Measurements from ENCODE around the gene NAT8L. TPM values are rescaled to one million over a fixed set of nuclear protein-coding genes. Genes with fewer than 3 reads are reported as not detected.

NAT8L gene
- total and polyA plus RNA-seq, 2 donors (not counting 1 experiment from before 2014, with no cell fraction given) = 0.03 to 0.25 TPM

DNA sequence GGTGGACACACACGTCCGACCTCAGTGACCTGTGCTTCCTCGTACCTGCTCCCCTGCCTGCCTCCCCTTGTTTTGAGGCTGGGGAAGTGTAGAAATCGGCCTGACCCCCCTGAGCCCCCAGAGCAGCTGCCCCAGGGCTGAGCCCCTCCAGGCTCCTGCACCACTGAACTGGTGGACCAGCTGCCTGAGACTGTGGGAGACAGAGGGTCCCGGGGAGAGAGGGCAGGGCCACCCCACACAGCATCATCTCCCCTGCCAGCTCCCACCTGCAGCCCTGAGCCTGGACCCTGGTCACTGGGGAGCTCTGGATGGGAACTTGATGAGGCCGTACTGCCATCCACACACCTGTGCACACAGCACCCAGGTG is 15.0 kb upstream of the NAT8L start:
- CTCF ChIA-PET = no interaction called here
- H3K9me3 ChIP-seq (ENCODE audit: control extremely low read depth in 1 of 3, control insufficient read depth in 2 of 3, insufficient read depth in 1 of 3, low read length in 2 of 3) = peaks cover 0 to 15% (median 0%) of the 10 kb centered on the region in 3 donors
- H3K4me3 ChIP-seq (ENCODE audit: control extremely low read depth in 1 of 5, extremely low read depth in 1 of 5, insufficient read depth in 1 of 5, low read depth in 2 of 5, low read length in 4 of 5) = no peak overlapping the region
- H3K27me3 ChIP-seq (replicated peaks in 1 of 4; ENCODE audit: control extremely low read depth in 1 of 4, control insufficient read depth in 3 of 4, insufficient read depth in 4 of 4, low read length in 3 of 4) = peaks cover 0 to 36% (median 4%) of the 10 kb centered on the region in 4 experiments
- no peak for DNase-seq
- ATAC-seq (ENCODE audit: low read depth) = no peak
- no peak overlapping the region for H3K9ac ChIP-seq (ENCODE audit: low read length)
- POLR2A ChIA-PET = no interaction called here
- 88% methylated on average over 6 of the region's 6 CpGs for WGBS (ENCODE audit: insufficient coverage)
- no peak overlapping the region for H2AFZ ChIP-seq (ENCODE audit: insufficient read depth, low read depth, low read length, poor library complexity, severe bottlenecking)
- intact Hi-C loops (cut with micrococcal nuclease) = no loop called here
- no peak overlapping the region for H3K27ac ChIP-seq (ENCODE audit: low read length in 2 of 2)
- H3K4me2 ChIP-seq (replicated peaks; ENCODE audit: low read depth, low read length, poor library complexity, severe bottlenecking) = no peak overlapping the region
- peaks cover 11% of the 10 kb centered on the region for H4K20me1 ChIP-seq (ENCODE audit: control insufficient read depth, insufficient read depth, low read length, poor library complexity, severe bottlenecking)
- no peaks in the 10 kb centered on the region for H3K36me3 ChIP-seq (replicated peaks in 1 of 2; ENCODE audit: control extremely low read depth in 1 of 2, control insufficient read depth in 1 of 2, extremely low read depth in 1 of 2, insufficient read depth in 2 of 2, low read length in 1 of 2)
- no peak overlapping the region for H3K27ac Mint-ChIP-seq
- peaks cover 9 to 18% of the 10 kb centered on the region in 2 donors for H3K4me1 ChIP-seq (ENCODE audit: control insufficient read depth in 2 of 2, insufficient read depth in 2 of 2, low read length in 2 of 2)
- H3K4me1 Mint-ChIP-seq = peaks cover 6% of the 10 kb centered on the region
- H3K27me3 Mint-ChIP-seq = peaks cover 14% of the 10 kb centered on the region
- no peak overlapping the region for H3K4me3 Mint-ChIP-seq
- peaks cover 8% of the 10 kb centered on the region for H3K79me2 ChIP-seq (ENCODE audit: control insufficient read depth, insufficient read depth, low read length)
- TF ChIP-seq, protein P1, sequence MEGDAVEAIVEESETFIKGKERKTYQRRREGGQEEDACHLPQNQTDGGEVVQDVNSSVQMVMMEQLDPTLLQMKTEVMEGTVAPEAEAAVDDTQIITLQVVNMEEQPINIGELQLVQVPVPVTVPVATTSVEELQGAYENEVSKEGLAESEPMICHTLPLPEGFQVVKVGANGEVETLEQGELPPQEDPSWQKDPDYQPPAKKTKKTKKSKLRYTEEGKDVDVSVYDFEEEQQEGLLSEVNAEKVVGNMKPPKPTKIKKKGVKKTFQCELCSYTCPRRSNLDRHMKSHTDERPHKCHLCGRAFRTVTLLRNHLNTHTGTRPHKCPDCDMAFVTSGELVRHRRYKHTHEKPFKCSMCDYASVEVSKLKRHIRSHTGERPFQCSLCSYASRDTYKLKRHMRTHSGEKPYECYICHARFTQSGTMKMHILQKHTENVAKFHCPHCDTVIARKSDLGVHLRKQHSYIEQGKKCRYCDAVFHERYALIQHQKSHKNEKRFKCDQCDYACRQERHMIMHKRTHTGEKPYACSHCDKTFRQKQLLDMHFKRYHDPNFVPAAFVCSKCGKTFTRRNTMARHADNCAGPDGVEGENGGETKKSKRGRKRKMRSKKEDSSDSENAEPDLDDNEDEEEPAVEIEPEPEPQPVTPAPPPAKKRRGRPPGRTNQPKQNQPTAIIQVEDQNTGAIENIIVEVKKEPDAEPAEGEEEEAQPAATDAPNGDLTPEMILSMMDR (IDR thresholded peaks at IDR 0.05) = no peak
- no peak for TF ChIP-seq EZH2 (IDR thresholded peaks at IDR 0.05; ENCODE audit: borderline replicate concordance, insufficient read depth, low read depth, low read length, poor library complexity, severe bottlenecking)
- H3K9me3 Mint-ChIP-seq (ENCODE audit: insufficient read depth) = no peaks in the 10 kb centered on the region

DNA sequence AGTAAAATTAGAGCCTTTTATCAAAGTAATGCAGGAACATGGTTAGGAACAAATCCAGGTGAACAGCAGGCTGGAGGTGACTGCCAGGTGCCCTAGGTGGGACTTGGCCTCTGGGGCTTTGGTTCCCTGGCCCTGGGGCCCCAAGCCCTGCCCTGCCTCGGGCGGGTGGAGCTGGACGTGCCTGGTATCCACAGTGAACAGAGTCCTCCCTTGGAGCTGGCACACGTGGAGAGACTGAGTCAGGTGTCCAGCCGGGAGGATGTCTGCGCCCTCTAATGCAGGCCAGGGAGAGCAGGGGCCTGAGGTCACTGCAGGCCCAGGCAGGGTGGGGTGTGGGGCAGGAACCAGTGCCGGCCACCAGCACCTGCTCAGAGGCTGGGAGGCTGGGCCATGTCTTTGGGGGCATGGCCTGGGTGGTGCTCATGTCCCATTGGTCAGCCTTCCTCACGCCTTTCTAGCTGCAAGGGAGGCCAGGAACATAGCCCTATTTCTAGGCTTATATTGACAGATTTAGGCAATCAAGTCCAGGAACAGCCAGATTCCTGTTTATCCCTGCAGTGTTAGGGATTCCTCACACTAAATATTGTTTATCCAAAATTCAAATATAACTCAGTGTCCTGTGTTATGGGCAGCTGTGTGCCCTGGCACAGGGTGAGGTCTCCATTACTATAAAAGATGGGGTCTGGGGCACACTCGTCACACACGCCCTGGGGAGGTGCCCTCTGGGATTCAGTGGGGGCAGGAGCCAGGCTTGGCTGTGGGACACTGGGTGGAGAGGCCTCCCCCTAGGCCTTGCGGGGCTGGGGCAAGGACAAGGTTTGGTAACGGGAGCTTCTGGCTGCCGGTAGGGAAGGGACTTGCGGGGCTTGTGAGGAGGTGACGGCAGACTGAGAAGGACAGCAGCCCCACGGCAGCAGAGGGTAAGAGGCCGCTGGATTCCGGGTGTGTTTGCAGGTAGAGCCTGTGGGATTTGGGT is 14.3 kb upstream of the NAT8L start:
- Histone ChIP-seq H3K9ac (ENCODE audit: low read length) (no peak overlapping the region), H4K20me1 (ENCODE audit: control insufficient read depth, insufficient read depth, low read length, poor library complexity, severe bottlenecking) (peaks cover 11% of the 10 kb centered on the region), H3K9me3 (ENCODE audit: control extremely low read depth in 1 of 3, control insufficient read depth in 2 of 3, insufficient read depth in 1 of 3, low read length in 2 of 3) (peaks cover 0 to 15% (median 0%) of the 10 kb centered on the region in 3 donors), H2AFZ (ENCODE audit: insufficient read depth, low read depth, low read length, poor library complexity, severe bottlenecking) (no peak overlapping the region), H3K27me3 (replicated peaks in 1 of 4; ENCODE audit: control extremely low read depth in 1 of 4, control insufficient read depth in 3 of 4, insufficient read depth in 4 of 4, low read length in 3 of 4) (peaks cover 0 to 34% (median 4%) of the 10 kb centered on the region in 4 experiments), H3K27ac (ENCODE audit: low read length in 2 of 2) (no peak overlapping the region), H3K36me3 (replicated peaks in 1 of 2; ENCODE audit: control extremely low read depth in 1 of 2, control insufficient read depth in 1 of 2, extremely low read depth in 1 of 2, insufficient read depth in 2 of 2, low read length in 1 of 2) (no peaks in the 10 kb centered on the region), H3K4me2 (replicated peaks; ENCODE audit: low read depth, low read length, poor library complexity, severe bottlenecking) (no peak overlapping the region), H3K4me3 (ENCODE audit: control extremely low read depth in 1 of 5, extremely low read depth in 1 of 5, insufficient read depth in 1 of 5, low read depth in 2 of 5, low read length in 4 of 5) (no peak overlapping the region), H3K79me2 (ENCODE audit: control insufficient read depth, insufficient read depth, low read length) (peaks cover 8% of the 10 kb centered on the region), H3K4me1 (ENCODE audit: control insufficient read depth in 2 of 2, insufficient read depth in 2 of 2, low read length in 2 of 2) (peaks cover 9 to 18% of the 10 kb centered on the region in 2 donors)
- Mint-ChIP-seq H3K9me3 (ENCODE audit: insufficient read depth) (no peaks in the 10 kb centered on the region), H3K27ac (no peak overlapping the region), H3K27me3 (peaks cover 15% of the 10 kb centered on the region), H3K4me3 (no peak overlapping the region), H3K4me1 (peaks cover 5% of the 10 kb centered on the region)
- intact Hi-C loops (cut with micrococcal nuclease) = no loop called here
- TF ChIP-seq EZH2 (IDR thresholded peaks at IDR 0.05; ENCODE audit: borderline replicate concordance, insufficient read depth, low read depth, low read length, poor library complexity, severe bottlenecking) = no peak
- TF ChIP-seq, protein P1 (IDR thresholded peaks at IDR 0.05) = no peak
- POLR2A ChIA-PET = no interaction called here
- CTCF ChIA-PET = no interaction called here
- DNase-seq = no peak
- WGBS (ENCODE audit: insufficient coverage) = 93% methylated on average over 18 of the region's 18 CpGs
- no peak for ATAC-seq (ENCODE audit: low read depth)
